Fibroblast of lung (primary cell): ENCODE data around the gene TTC14.

Experiments used
- EZH2 ChIP-seq: IDR thresholded peaks from 2 replicates; pipeline ENCODE4 v1.5.1; 2012; ENCODE audit warnings: low read length, control low read depth, mild to moderate bottlenecking; ENCODE audit errors: missing control alignments
- TF ChIP-seq, protein P1 (sequence below), 2 donors: IDR thresholded peaks in 1 of 2; conservative IDR thresholded peaks in 1 of 2; 1 replicate in 1 of 2; 2 replicates in 1 of 2; pipeline ENCODE4 v1.5.1; 2011 to 2012; ENCODE audit warnings: low read length in 2 of 2, control low read depth in 1 of 2, inconsistent platforms in 1 of 2, low read depth in 1 of 2, mild to moderate bottlenecking in 1 of 2

DNA sequence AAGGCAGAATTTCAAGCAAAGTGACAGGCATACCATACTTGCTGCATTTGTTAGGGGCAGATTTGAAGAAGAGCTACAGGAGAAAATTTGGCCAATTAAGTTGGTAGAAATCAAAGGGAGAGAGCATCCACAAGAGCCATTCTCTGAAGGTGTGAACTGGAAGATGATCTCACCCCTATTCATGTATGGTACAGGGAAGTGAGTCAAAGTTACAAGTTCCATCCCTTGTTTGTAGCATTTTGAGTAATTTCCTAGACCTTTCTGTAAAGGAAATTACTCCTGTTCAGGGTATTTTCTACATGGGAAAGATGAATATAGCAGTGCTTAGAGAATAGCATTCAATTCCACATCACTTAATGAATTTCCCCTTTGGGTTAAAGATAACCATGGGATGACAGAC lies 28.4 kb downstream of the TTC14 start:
- TF ChIP-seq, protein P1, sequence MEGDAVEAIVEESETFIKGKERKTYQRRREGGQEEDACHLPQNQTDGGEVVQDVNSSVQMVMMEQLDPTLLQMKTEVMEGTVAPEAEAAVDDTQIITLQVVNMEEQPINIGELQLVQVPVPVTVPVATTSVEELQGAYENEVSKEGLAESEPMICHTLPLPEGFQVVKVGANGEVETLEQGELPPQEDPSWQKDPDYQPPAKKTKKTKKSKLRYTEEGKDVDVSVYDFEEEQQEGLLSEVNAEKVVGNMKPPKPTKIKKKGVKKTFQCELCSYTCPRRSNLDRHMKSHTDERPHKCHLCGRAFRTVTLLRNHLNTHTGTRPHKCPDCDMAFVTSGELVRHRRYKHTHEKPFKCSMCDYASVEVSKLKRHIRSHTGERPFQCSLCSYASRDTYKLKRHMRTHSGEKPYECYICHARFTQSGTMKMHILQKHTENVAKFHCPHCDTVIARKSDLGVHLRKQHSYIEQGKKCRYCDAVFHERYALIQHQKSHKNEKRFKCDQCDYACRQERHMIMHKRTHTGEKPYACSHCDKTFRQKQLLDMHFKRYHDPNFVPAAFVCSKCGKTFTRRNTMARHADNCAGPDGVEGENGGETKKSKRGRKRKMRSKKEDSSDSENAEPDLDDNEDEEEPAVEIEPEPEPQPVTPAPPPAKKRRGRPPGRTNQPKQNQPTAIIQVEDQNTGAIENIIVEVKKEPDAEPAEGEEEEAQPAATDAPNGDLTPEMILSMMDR (conservative IDR thresholded peaks at IDR 0.05 in 1 of 2, IDR thresholded peaks at IDR 0.05 in 1 of 2; ENCODE audit: low read depth in 1 of 2, low read length in 2 of 2) = no peak
- no peak for TF ChIP-seq EZH2
